ENCODE data around the gene TNFAIP3.
A peak's percentile ranks its signal among the peaks of the same experiment; 100 is the strongest.

The TNFAIP3 gene

GRCh38 chr6:137926207-137926731, 59.2 kb downstream of the TNFAIP3 start:
- Histone ChIP-seq H3K4me1 (ENCODE audit: control insufficient read depth, insufficient read depth, low read length) (peaks cover 20% of the 10 kb centered on the region), H3K9me3 (ENCODE audit: control insufficient read depth, insufficient read depth, low read length) (no peaks in the 10 kb centered on the region), H3K4me3 (ENCODE audit: low read depth, low read length) (peak overlapping the region; percentile 51), H3K9ac (ENCODE audit: low read depth, low read length) (no peak overlapping the region), H3K27me3 (ENCODE audit: control insufficient read depth, insufficient read depth, low read length) (peaks cover 8% of the 10 kb centered on the region), H3K36me3 (ENCODE audit: control insufficient read depth, insufficient read depth, low read length) (no peaks in the 10 kb centered on the region)

DNA sequence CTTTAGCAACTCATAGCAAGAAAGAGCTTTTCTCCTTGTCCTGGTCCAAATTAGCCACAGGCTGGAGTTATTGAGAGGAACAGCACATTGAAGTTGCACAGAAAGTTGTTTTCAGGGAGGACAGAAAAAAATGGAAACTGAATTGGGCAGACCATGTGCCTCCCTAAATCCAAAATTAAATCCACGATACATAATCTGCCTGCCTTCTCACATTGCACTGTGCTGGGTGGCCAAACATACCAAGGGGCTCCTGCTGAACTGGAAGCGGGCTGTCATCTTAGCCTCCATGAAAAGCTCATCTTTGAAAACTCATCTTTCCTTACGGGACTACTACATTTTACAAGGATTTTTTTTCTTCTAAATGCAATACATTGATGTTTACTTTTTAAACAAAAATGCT, 59.9 kb downstream of the TNFAIP3 start:
- Histone ChIP-seq H3K9ac (ENCODE audit: low read depth, low read length) (no peak overlapping the region), H3K4me3 (ENCODE audit: low read depth, low read length) (no peak overlapping the region), H3K4me1 (ENCODE audit: control insufficient read depth, insufficient read depth, low read length) (peaks cover 20% of the 10 kb centered on the region), H3K27me3 (ENCODE audit: control insufficient read depth, insufficient read depth, low read length) (peaks cover 8% of the 10 kb centered on the region), H3K36me3 (ENCODE audit: control insufficient read depth, insufficient read depth, low read length) (no peaks in the 10 kb centered on the region), H3K9me3 (ENCODE audit: control insufficient read depth, insufficient read depth, low read length) (no peaks in the 10 kb centered on the region)

DNA sequence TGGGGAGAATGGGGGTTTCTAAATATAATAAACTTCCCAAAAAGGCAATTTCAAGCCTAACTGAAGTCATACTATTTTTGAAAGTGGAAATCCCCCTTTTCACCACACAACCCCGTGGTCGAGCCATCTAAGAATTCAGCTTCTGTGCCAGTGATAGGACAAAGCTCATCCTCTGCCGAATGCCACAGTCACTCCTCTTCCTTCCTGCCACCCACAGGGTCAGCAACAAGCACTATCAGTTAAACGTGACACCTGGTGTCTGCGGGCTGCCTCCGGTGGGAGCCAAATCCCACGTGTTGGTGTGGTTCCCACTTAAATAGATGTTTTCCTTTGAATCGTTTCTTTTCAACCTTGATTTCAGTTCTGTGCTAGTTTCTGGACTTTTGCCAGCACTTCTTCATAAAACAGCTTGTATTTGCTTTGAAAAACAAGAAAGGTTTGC, 60.7 kb downstream of the TNFAIP3 start:
- Histone ChIP-seq H3K9me3 (ENCODE audit: control insufficient read depth, insufficient read depth, low read length) (no peaks in the 10 kb centered on the region), H3K36me3 (ENCODE audit: control insufficient read depth, insufficient read depth, low read length) (no peaks in the 10 kb centered on the region), H3K27me3 (ENCODE audit: control insufficient read depth, insufficient read depth, low read length) (peaks cover 8% of the 10 kb centered on the region), H3K4me3 (ENCODE audit: low read depth, low read length) (no peak overlapping the region), H3K4me1 (ENCODE audit: control insufficient read depth, insufficient read depth, low read length) (peaks cover 20% of the 10 kb centered on the region), H3K9ac (ENCODE audit: low read depth, low read length) (no peak overlapping the region)

DNA sequence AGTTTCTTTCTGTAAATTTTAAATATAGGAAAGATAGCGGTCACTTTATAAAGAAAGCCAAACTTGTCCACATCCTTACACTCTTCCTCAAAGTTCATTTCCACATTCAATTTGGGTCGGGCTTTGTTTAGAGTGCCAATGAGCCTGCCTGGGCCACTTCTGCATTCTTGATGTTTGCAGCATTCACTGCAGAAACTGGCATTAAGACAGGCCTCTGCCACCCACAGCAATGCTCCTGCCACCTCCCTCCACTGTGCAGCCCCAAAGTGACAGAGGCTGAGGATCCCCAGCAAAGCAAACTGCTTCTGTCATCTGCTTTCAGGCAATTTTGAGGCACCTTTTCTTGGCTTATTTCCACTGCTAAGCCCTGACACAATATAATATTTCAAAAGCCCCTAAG, 61.2 kb downstream of the TNFAIP3 start:
- H3K9me3 ChIP-seq (ENCODE audit: control insufficient read depth, insufficient read depth, low read length), result no peaks in the 10 kb centered on the region
- H3K36me3 ChIP-seq (ENCODE audit: control insufficient read depth, insufficient read depth, low read length), result no peaks in the 10 kb centered on the region
- H3K4me3 ChIP-seq (ENCODE audit: low read depth, low read length), result no peak overlapping the region
- peaks cover 8% of the 10 kb centered on the region for H3K27me3 ChIP-seq (ENCODE audit: control insufficient read depth, insufficient read depth, low read length)
- H3K4me1 ChIP-seq (ENCODE audit: control insufficient read depth, insufficient read depth, low read length), result peaks cover 20% of the 10 kb centered on the region
- H3K9ac ChIP-seq (ENCODE audit: low read depth, low read length), result no peak overlapping the region

GRCh38 chr6:137931849-137932465, 64.9 kb downstream of the TNFAIP3 start:
- Histone ChIP-seq H3K36me3 (ENCODE audit: control insufficient read depth, insufficient read depth, low read length) (no peaks in the 10 kb centered on the region), H3K27me3 (ENCODE audit: control insufficient read depth, insufficient read depth, low read length) (no peaks in the 10 kb centered on the region), H3K4me3 (ENCODE audit: low read depth, low read length) (no peak overlapping the region), H3K9me3 (ENCODE audit: control insufficient read depth, insufficient read depth, low read length) (no peaks in the 10 kb centered on the region), H3K9ac (ENCODE audit: low read depth, low read length) (no peak overlapping the region), H3K4me1 (ENCODE audit: control insufficient read depth, insufficient read depth, low read length) (peaks cover under 1% of the 10 kb centered on the region)
